BJ (cell line): Measurements from ENCODE around the gene PLAGL1. TPM values are rescaled to one million over a fixed set of nuclear protein-coding genes. Genes with fewer than 3 reads are reported as not detected.

ENCODE experiments used
- CTCF ChIA-PET: fragments of 350-600 bp; formaldehyde crosslinking; extraction: SDS; loops from one replicate; lab custom pipeline; 2021; ENCODE audit warnings: antibody characterized with exemption, inconsistent platforms; lab: Yijun Ruan, JAX
- POLR2A ChIA-PET: fragments of 300-600 bp; sonication (Branson Sonifier 250); formaldehyde crosslinking; extraction: SDS; loops from one replicate; lab custom pipeline; 2021; ENCODE audit warnings: antibody characterized with exemption; lab: Charles Lee
- DNase-seq: peaks from one replicate; pipeline ENCODE4 v3.0.0-alpha.2; 2011; ENCODE audit warnings: low read depth
- H3K27me3 ChIP-seq: 2 replicates; pipeline ENCODE4 v1.6.0; 2011; ENCODE audit warnings: low read length; ENCODE audit not compliant: control insufficient read depth, insufficient read depth
- H3K36me3 ChIP-seq: 2 replicates; pipeline ENCODE4 v1.5.1; 2011; ENCODE audit warnings: low read length; ENCODE audit not compliant: control insufficient read depth, insufficient read depth
- H3K4me3 ChIP-seq: 2 replicates; pipeline ENCODE4 v1.5.1; 2011; ENCODE audit warnings: low read depth, mild to moderate bottlenecking, control low read depth, low read length
- polyA plus RNA-seq: library from polyadenylated mRNA; depleted of rRNA; stranded (reverse); fragments of >200 nt; gene quantifications from 2 replicates; pipeline ENCODE4 v1.2.3, GENCODE V29; 2011
- TF ChIP-seq, protein P1 (sequence below): IDR thresholded peaks from 2 replicates; pipeline ENCODE4 v1.5.1; 2011; ENCODE audit warnings: low read depth, mild to moderate bottlenecking, control low read depth, inconsistent platforms, low read length, moderate library complexity; ENCODE audit not compliant: insufficient read depth

The PLAGL1 gene
- polyA plus RNA-seq, 1 experiment, result 68.0 TPM

DNA sequence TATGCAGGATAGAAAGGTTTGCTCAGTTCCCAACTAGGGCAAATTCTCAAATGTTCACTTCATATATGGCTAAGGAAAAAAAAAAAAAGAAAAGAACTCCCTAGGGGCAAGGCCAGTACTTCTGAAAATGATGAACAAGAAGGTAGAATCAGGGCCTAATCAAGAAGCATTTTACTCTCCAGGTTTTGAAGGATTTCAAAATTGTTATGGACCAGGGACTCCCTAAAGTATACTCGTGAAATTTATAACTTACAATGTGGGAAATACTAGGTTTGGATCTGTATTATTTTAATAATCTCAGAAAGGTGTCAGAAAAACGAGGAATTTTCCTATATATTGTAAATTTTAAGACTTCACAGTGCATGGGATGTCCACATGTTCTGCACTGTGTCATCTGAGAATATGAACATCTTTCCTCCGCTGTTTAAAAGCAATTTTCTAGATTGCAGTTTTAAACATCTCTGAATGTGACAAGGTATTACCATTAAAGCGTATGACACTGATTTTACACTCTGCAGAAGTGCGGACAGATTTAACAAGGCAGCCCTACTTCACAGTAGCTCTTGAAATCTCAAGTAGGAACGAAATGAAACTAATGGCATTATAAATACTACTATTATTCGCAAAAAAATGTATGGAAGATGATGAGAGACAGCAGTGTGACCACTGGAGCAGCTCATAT is 14.0 kb downstream of the PLAGL1 start:
- Histone ChIP-seq H3K4me3 (no peak overlapping the region), H3K36me3 (no peaks in the 10 kb centered on the region), H3K27me3 (no peaks in the 10 kb centered on the region)
- CTCF ChIA-PET, result interaction anchor here (0.8 to 2.1 kb wide), 2 partner anchors 11 to 14 kb away, joined by 3 to 4 read pairs; partner anchors contain the start of gene PLAGL1
- DNase-seq, result no peak
- TF ChIP-seq, protein P1, sequence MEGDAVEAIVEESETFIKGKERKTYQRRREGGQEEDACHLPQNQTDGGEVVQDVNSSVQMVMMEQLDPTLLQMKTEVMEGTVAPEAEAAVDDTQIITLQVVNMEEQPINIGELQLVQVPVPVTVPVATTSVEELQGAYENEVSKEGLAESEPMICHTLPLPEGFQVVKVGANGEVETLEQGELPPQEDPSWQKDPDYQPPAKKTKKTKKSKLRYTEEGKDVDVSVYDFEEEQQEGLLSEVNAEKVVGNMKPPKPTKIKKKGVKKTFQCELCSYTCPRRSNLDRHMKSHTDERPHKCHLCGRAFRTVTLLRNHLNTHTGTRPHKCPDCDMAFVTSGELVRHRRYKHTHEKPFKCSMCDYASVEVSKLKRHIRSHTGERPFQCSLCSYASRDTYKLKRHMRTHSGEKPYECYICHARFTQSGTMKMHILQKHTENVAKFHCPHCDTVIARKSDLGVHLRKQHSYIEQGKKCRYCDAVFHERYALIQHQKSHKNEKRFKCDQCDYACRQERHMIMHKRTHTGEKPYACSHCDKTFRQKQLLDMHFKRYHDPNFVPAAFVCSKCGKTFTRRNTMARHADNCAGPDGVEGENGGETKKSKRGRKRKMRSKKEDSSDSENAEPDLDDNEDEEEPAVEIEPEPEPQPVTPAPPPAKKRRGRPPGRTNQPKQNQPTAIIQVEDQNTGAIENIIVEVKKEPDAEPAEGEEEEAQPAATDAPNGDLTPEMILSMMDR, result no peak
- POLR2A ChIA-PET, result no interaction called here

DNA sequence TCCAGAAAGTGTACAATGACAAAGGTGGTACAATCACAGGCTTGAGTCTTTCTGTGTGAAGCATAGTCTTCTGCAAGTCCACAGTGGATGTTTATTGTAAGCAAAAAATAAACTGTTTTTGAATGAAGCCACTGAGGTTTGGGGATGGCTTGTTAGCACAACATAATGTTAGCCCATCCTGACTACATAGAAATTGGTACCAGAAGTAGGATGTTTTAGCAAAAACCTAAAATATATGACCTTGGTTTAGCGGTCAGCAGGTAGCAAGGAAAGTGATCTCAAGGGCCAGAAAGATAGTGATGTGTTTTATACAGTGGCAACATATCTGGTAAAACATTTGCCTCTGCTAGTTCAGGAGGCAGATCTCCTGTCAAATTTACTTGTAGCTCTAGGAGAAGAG is 15.8 kb downstream of the PLAGL1 start:
- Histone ChIP-seq H3K4me3 (no peak overlapping the region), H3K27me3 (no peaks in the 10 kb centered on the region), H3K36me3 (no peaks in the 10 kb centered on the region)
- CTCF ChIA-PET, result no interaction called here
- POLR2A ChIA-PET, result no interaction called here
- DNase-seq, result no peak
- TF ChIP-seq, protein P1, result no peak

DNA sequence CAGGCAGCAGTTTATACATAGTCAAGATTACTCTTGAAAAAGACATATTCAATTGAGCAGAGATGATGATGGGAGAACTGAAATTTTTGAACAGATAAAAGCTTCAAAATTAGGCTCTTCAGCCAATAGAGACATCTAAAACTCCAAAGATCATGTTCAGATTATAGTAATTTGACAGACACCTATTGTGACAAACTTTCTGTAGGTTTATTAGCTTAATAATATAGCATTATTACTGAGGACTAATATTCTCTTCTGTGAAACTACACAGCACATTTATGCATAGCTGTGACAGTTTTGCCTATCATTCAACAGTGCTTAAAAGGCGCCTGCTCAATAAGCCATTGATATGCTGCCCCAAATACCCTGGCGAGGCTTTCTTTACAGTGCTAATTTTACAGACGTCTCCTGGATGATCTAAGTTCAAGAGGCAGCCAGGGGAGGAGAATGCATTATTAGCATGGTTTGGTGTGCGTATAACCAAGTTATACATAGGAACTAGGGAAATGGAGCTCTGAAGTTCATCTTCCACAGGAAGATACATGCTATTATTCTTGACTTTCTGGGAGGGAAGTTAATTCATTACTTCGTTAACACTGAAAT is 21.5 kb downstream of the PLAGL1 start:
- no peaks in the 10 kb centered on the region for H3K36me3 ChIP-seq
- DNase-seq, result no peak
- POLR2A ChIA-PET, result no interaction called here
- CTCF ChIA-PET, result interaction anchor here (0.7 to 1.2 kb wide), 3 partner anchors 11 to 26 kb away, joined by 3 to 4 read pairs (median 3); no protein-coding TSS in a partner anchor
- H3K27me3 ChIP-seq, result no peaks in the 10 kb centered on the region
- H3K4me3 ChIP-seq, result no peak overlapping the region
- TF ChIP-seq, protein P1, result no peak

DNA sequence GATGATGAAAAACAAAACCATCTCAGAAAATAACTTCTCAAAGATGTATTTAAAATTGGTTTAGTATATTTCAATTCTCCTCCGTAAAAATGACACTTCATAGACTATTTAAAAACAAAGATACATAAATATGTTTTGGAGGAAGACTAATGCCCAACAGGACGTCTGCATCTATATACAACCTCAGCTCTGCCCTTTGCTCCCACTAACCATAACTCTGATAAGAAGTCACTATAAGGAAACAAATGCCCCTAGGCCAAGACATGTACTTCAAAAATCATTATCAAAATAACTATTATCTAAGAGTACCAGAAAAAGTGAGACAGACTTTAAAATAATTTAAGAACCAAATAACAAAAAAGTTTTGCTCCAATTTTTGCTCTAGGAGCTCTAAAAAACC is 23.4 kb downstream of the PLAGL1 start:
- Histone ChIP-seq H3K4me3 (no peak overlapping the region), H3K27me3 (no peaks in the 10 kb centered on the region), H3K36me3 (no peaks in the 10 kb centered on the region)
- ChIA-PET CTCF (interaction anchor here (0.6 to 1.1 kb wide), 3 partner anchors 14 to 43 kb away, joined by 3 to 4 read pairs (median 3); no protein-coding TSS in a partner anchor), POLR2A (no interaction called here)
- TF ChIP-seq, protein P1, result no peak
- no peak for DNase-seq

DNA sequence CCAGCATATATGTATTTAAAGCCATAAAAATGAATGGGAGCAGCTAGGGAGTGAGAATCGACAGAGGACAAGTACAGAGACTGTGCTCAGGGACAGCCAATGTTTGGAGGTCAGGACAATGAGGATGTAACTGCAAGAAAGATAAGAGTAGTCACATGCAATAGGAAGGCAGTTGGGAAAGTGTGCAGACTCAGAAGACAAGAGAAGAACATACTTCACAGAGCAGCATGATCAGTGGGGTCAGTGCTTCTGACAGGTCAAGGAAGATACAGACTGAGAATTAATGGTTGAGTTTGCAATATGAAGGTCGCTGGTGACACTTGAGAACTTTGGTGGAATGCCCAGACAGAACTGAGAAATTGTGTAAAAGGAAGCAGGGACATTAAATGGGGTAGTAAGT is 25.1 kb downstream of the PLAGL1 start:
- CTCF ChIA-PET, result interaction anchor here (1.1 to 1.6 kb wide), 2 partner anchors 11 to 15 kb away, joined by 3 to 4 read pairs; no protein-coding TSS in a partner anchor
- Histone ChIP-seq H3K36me3 (no peaks in the 10 kb centered on the region), H3K4me3 (no peak overlapping the region), H3K27me3 (no peaks in the 10 kb centered on the region)
- DNase-seq, result no peak
- POLR2A ChIA-PET, result no interaction called here
- TF ChIP-seq, protein P1, result no peak
